Upper lobe of left lung (tissue), 6 donors: ENCODE results near the gene RPL38. TPM values are rescaled to one million over a fixed set of nuclear protein-coding genes. Genes with fewer than 3 reads are reported as not detected.

ENCODE experiments used
- ATAC-seq, 2 donors: fragments of 200-7000 bp; cut with Tn5 transposase; one replicate each; pipeline ENCODE4 v1.9.1; 2022; ENCODE audit warnings: mild to moderate bottlenecking in 2 of 2, moderate library complexity in 2 of 2; ENCODE audit not compliant: low FRiP score in 2 of 2
- DNase-seq, 2 donors: peaks; one replicate each; pipeline ENCODE4 v3.0.0-alpha.2; 2019 to 2020
- H3K27ac ChIP-seq, 4 donors: fragments of 200-600 bp; sonication (generic); one replicate each; pipeline ENCODE4 v1.5.1; 2016 to 2019
- H3K27me3 ChIP-seq, 4 donors: fragments of 200-600 bp; sonication (generic); one replicate each; pipeline ENCODE4 v1.5.1; 2017 to 2019
- H3K36me3 ChIP-seq, 4 donors: fragments of 200-600 bp; sonication (generic); one replicate each; pipeline ENCODE4 v1.5.1; 2016 to 2019
- H3K4me1 ChIP-seq, 4 donors: fragments of 200-600 bp; sonication (generic); one replicate each; pipeline ENCODE4 v1.5.1; 2018 to 2019
- H3K4me3 ChIP-seq, 4 donors: fragments of 200-600 bp; sonication (generic); one replicate each; pipeline ENCODE4 v1.5.1; 2017 to 2019; ENCODE audit warnings: mild to moderate bottlenecking in 2 of 4, moderate library complexity in 1 of 4
- H3K9me3 ChIP-seq, 4 donors: fragments of 200-600 bp; sonication (generic); one replicate each; pipeline ENCODE4 v1.5.1; 2018 to 2019
- CTCF ChIP-seq, 6 experiments: fragments of 450-650 bp in 4 of 6; fragments of 200-600 bp in 2 of 6; sonication (generic) in 2 of 6; IDR thresholded peaks; one replicate each; pipeline ENCODE4 v1.5.1; 2016 to 2019; ENCODE audit warnings: antibody characterized with exemption in 6 of 6
- EP300 ChIP-seq, 4 donors: sonication (generic); formaldehyde crosslinking; IDR thresholded peaks; one replicate each; pipeline ENCODE4 v1.5.1; 2017; ENCODE audit warnings: antibody characterized with exemption in 4 of 4, control low read depth in 2 of 4
- POLR2A ChIP-seq, 4 donors: fragments of 450-650 bp; IDR thresholded peaks; one replicate each; pipeline ENCODE4 v1.5.1; 2016 to 2017; ENCODE audit warnings: antibody characterized with exemption in 4 of 4, mild to moderate bottlenecking in 2 of 4
- POLR2AphosphoS5 ChIP-seq, 2 donors: sonication (generic); formaldehyde crosslinking; IDR thresholded peaks; one replicate each; pipeline ENCODE4 v1.5.1; 2017; ENCODE audit warnings: antibody characterized with exemption in 2 of 2
- WGBS, 2 donors: methylation state at CpG; one replicate each; pipeline ENCODE4 v1.1.5; 2017 to 2018; 5-methylcytosine and 5-hydroxymethylcytosine counted together
- total RNA-seq, 6 donors: library from RNA; depleted of rRNA in 4 of 6; stranded (reverse); fragments of >200 nt in 4 of 6; gene quantifications; one replicate each; pipeline versions ENCODE4 v1.1.0 to v1.2.1, GENCODE V29; 2016 to 2021
- donor health status: DM: no; HTN: no; CAD: no; lungs with moderate emphysema.
- donor health status: DM: no; HTN: yes; CAD: no; lungs with severe emphysema.

Gene RPL38
- total RNA-seq, 6 donors from 2014 or later, result 334 to 709 (median 485) TPM

- ATAC-seq (no peak), DNase-seq (no peak)
- 90 to 94% methylated on average over 4 of the region's 4 CpGs for WGBS, 2 donors
- no peaks in the 10 kb centered on the region for H3K36me3 ChIP-seq
- no peak overlapping the region for H3K27ac ChIP-seq
- no peaks in the 10 kb centered on the region for H3K4me1 ChIP-seq
- H3K4me3 ChIP-seq, result no peak overlapping the region
- H3K9me3 ChIP-seq, result no peaks in the 10 kb centered on the region
- no peak for TF ChIP-seq CTCF (IDR thresholded peaks at IDR 0.05)
- no peak for TF ChIP-seq POLR2AphosphoS5 (IDR thresholded peaks at IDR 0.05)
- no peak for TF ChIP-seq EP300 (IDR thresholded peaks at IDR 0.05)
- TF ChIP-seq POLR2A (IDR thresholded peaks at IDR 0.05), result no peak
- no peaks in the 10 kb centered on the region for H3K27me3 ChIP-seq
These were observed 22.1 kb upstream of the RPL38 start for GRCh38 chr17:74181341-74181740.

GRCh38 chr17:74182041-74182723 is 21.3 kb upstream of the RPL38 start:
- H3K4me3 ChIP-seq, result no peak overlapping the region
- H3K9me3 ChIP-seq, result no peaks in the 10 kb centered on the region
- no peak for TF ChIP-seq POLR2AphosphoS5 (IDR thresholded peaks at IDR 0.05)
- TF ChIP-seq CTCF (IDR thresholded peaks at IDR 0.05), result no peak
- no peak for TF ChIP-seq EP300 (IDR thresholded peaks at IDR 0.05)
- no peak for TF ChIP-seq POLR2A (IDR thresholded peaks at IDR 0.05)
- no peak for DNase-seq
- WGBS, 2 donors, result 70 to 78% methylated on average over 11 to 17 of the region's 17 CpGs
- no peak overlapping the region for H3K27ac ChIP-seq
- H3K27me3 ChIP-seq, result no peaks in the 10 kb centered on the region
- no peaks in the 10 kb centered on the region for H3K4me1 ChIP-seq
- H3K36me3 ChIP-seq, result no peaks in the 10 kb centered on the region
- ATAC-seq, result no peak

- H3K4me3 ChIP-seq, result no peak overlapping the region
- DNase-seq (no peak), ATAC-seq (no peak)
- TF ChIP-seq POLR2A (IDR thresholded peaks at IDR 0.05), result no peak
- TF ChIP-seq EP300 (IDR thresholded peaks at IDR 0.05), result no peak
- TF ChIP-seq POLR2AphosphoS5 (IDR thresholded peaks at IDR 0.05), result no peak
- TF ChIP-seq CTCF (IDR thresholded peaks at IDR 0.05), result no peak
- no peaks in the 10 kb centered on the region for H3K4me1 ChIP-seq
- H3K27ac ChIP-seq, result no peak overlapping the region
- no peaks in the 10 kb centered on the region for H3K27me3 ChIP-seq
- H3K9me3 ChIP-seq, result no peaks in the 10 kb centered on the region
- no peaks in the 10 kb centered on the region for H3K36me3 ChIP-seq
- 78 to 80% methylated on average over 9 of the region's 9 CpGs for WGBS, 2 donors
These were observed 20.1 kb upstream of the RPL38 start for GRCh38 chr17:74183411-74183810.

- no peak overlapping the region for H3K4me3 ChIP-seq
These were observed 17.8 kb upstream of the RPL38 start for GRCh38 chr17:74185571-74186185.

More at GRCh38 chr17:74185571-74186185, 17.8 kb upstream of the RPL38 start:
- Histone ChIP-seq H3K36me3 (no peaks in the 10 kb centered on the region), H3K9me3 (no peaks in the 10 kb centered on the region), H3K4me1 (no peaks in the 10 kb centered on the region), H3K27ac (no peak overlapping the region), H3K27me3 (no peaks in the 10 kb centered on the region)
- WGBS, 2 donors, result 76% methylated on average over 9 of the region's 9 CpGs
- TF ChIP-seq POLR2AphosphoS5 (IDR thresholded peaks at IDR 0.05) (no peak), EP300 (IDR thresholded peaks at IDR 0.05) (no peak), POLR2A (IDR thresholded peaks at IDR 0.05) (no peak), CTCF (IDR thresholded peaks at IDR 0.05) (no peak)
- DNase-seq (no peak), ATAC-seq (no peak)
